GM18505 (cell line): Measurements from ENCODE around the gene LARGE1.

Experiments
- ATAC-seq: cut with Tn5 transposase; IDR thresholded peaks from one replicate; pipeline ENCODE4 v1.9.1; 2021; ENCODE audit not compliant: unreplicated experiment
- POLR2A ChIP-seq: IDR thresholded peaks from 4 replicates; pipeline ENCODE4 v1.6.1; 2011; ENCODE audit warnings: borderline replicate concordance; ENCODE audit not compliant: insufficient read depth, insufficient read length; ENCODE audit errors: extremely low read depth

Gene LARGE1

GRCh38 chr22:33831651-33832050 lies 88.6 kb downstream of the LARGE1 start:
- ATAC-seq = no peak

GRCh38 chr22:33831207-33831606 lies 89.1 kb downstream of the LARGE1 start:
- no peak for ATAC-seq
- no peak for TF ChIP-seq POLR2A

More at GRCh38 chr22:33831651-33832050, 88.6 kb downstream of the LARGE1 start:
- no peak for TF ChIP-seq POLR2A

DNA sequence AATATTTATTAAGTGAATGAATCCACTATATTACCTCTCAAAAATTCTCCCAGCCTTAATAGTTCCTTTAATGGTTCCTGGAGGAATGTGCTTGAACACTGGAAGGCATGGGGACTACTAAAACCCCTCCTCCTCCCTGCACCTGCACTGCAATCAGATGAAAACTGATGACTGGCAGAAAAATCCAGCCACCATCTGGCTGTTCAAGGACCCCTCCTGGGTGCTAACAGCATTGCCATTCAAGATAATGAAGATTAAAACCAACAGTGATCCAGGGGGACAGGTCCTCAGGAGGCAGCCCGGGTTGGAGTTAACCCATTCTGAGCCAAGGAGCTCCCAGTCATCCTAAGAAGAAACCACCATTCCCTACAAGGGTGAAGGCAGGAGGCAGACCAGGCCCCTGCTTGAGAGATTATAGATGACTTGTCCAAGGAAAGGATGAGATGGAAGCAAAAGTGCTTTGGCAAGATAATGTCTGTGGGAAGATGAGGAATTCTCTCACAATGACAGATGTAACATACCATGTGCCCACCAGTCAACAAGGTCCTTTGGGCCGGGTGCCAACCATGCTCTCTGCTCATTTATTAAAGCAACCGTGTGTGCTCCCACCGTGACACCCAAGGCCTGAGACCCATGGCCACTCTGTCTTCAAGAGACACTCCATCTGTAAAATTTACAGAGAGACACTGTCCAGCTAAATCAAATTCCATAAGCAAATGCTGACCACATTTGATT lies 90.6 kb downstream of the LARGE1 start:
- no peak for ATAC-seq
- no peak for TF ChIP-seq POLR2A

DNA sequence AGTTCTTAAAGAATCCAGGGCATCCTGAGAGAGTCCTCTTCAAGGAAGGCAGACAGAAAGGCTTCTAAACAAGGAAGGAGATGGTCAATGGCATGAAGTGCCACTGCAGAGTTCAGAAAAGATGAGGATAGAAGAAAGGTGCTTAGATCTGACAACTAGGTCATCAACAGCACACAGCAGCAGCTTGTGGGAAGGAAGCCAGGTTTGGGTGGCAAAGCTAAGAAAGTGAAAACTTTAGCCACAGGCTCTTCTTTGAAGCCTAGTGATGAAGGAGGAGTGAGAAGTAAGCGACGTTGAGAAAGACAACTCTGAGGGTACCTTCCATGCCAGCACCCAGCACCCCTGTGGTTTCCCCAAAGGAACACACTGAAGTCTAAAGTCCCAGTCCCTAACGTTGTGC lies 92.0 kb downstream of the LARGE1 start:
- TF ChIP-seq POLR2A = no peak
- no peak for ATAC-seq

DNA sequence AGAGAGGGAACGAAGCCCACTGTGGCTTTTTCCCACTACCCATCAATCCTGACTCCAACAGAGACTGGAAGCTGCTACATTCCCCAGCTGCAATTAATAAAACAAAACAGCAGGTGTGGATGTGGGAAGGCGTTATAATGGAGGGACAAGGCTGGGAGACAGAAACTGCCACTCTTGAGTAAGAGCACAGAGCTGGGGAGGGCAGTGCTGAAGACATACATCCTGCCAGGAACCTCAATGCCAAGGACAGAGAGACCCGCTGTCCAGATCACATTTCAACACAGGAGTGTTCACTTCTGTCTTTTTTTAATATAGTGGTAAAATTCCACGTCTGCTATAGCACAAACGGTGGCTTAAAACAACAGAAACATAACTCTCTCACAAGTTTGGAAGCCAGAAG lies 94.5 kb downstream of the LARGE1 start:
- ATAC-seq = no peak
- TF ChIP-seq POLR2A = no peak

GRCh38 chr22:33823552-33823951 lies 96.7 kb downstream of the LARGE1 start:
- TF ChIP-seq POLR2A = no peak
- ATAC-seq = no peak

DNA sequence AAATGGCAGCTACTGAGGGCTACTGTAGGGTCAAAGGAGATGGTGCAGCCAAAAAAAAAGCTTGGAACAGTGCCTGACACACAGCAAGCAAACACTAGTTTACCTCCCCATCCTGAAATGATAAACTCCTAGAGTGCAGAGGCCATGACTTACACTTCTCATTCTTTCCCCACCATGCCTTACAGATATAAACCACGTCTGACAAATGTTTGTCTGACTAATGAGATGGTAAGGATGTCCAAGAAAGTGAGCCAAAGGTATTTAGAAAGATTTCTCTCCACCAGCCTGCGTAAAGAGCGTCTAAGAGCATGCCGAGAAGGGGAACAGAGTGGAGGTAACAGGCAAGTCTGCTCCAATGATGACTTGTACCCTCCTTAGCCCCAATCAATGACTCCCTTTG lies 99.0 kb downstream of the LARGE1 start:
- no peak for TF ChIP-seq POLR2A
- no peak for ATAC-seq

- TF ChIP-seq POLR2A = no peak
- no peak for ATAC-seq
These were observed 100.5 kb downstream of the LARGE1 start for GRCh38 chr22:33819743-33820142.

DNA sequence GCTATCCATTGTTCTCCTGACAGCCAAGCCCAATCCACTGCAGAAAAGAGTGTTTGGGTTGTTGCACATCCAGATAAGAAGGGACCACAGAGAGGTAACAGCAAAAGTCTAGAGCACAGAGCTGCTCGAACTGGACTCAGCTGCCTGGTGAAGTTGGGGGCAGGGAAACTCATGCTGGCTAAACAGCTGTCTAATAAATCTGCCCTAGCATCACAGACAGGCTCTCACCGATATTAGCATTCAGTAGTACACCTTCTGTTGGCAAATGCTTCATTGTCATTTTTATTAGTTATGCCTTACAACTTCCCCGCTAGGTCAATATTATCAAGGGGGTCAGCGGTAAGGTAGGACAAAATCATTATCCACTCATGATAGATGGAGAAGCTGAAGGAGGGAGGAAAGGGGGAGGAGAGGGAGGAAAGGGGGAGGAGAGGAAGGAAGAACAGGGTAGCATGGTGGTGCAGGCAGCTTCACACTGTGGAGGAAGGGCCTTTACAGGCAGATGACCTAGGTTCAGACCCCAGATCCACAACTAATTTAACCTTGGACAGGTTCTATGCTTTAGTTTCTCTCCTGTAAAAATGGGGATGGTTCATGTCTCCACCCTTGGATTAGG lies 102.7 kb downstream of the LARGE1 start:
- no peak for ATAC-seq
- TF ChIP-seq POLR2A = no peak

DNA sequence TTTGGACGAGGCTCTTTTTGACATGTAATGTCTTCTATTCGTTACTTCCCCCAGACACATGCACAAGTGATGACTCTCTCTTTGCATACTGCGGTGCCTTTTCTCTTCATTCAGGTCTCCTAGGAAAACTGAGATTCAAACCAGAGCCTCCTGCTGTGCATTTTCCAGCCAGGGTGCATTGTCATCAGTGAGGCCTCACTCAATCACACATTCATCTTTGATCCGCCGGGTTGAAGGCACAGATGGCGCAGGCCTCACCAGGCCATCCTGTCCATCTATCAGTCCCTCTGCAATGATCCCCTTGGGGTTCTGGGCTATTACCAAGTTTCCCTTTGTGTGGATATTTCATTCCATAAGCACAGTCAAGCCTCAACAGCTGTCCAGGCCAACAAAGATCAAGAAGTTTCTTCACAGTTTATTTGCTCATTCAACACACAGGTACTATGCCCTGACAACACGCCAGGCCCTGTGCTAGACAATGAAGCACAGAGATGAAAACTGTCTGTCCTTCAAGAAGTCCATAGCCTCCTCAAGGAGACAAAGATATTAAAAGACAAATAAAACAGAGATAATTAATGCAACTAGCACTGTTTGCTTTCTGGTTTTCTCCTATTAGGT lies 107.8 kb downstream of the LARGE1 start:
- no peak for TF ChIP-seq POLR2A
- ATAC-seq = no peak

- ATAC-seq = no peak
- TF ChIP-seq POLR2A = no peak
These were observed 108.6 kb downstream of the LARGE1 start for GRCh38 chr22:33811686-33812085.

DNA sequence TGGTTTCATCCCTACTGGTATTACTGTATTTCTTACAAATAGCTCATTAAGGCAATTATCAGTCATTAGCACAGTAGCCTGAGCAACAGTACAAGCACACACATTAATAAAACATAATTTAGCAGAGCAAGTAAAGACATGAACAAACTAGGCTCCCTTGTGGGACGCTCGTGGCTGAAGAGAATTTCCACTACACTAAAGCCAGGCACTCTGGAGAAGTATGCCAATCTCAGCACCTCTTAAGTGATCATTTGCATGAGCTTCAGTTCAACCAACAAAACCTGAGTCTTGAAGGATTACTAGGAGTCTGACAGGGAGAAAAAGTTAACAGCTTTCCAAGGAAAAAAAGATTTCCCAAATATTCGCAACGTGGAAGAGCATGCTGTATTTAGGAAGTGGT lies 109.1 kb downstream of the LARGE1 start:
- no peak for ATAC-seq
- TF ChIP-seq POLR2A = no peak

DNA sequence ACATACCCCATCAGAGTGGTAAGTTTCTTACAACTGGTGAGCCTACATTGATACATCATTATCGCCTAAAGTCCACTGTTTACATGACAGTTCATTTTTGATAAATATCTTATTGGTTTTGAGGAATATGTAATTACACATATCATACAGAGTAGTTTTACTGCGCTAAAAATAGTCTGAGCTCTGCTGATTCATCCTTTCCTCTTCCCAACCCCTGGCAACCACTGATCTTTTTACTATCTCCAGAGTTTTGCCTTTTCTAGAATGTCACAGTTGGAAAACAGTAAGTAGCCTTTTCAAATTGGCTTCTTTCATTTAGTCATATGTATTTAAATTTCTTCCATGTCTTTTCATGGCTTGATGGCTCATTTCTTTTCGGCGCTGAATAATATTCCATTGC lies 112.8 kb downstream of the LARGE1 start:
- no peak for TF ChIP-seq POLR2A
- ATAC-seq = no peak

GRCh38 chr22:33806191-33806590 lies 114.1 kb downstream of the LARGE1 start:
- TF ChIP-seq POLR2A = no peak
- ATAC-seq = no peak
